ENCODE data around the gene GLB1L.

GLB1L gene

GRCh38 chr2:219272995-219273394 is 27.8 kb upstream of the GLB1L start (continued):
- TF ChIP-seq GLIS3 (CRISPR knock-in tag; IDR thresholded peaks at IDR 0.05) (no peak), ARNTL (CRISPR knock-in tag; IDR thresholded peaks at IDR 0.05; ENCODE audit: borderline replicate concordance, low read depth) (no peak), ZFP30 (CRISPR knock-in tag; IDR thresholded peaks at IDR 0.05) (no peak), RARB (CRISPR knock-in tag; IDR thresholded peaks at IDR 0.05) (no peak)

GRCh38 chr2:219272356-219272755 is 27.1 kb upstream of the GLB1L start:
- ATAC-seq = no peak
- no peak for TF ChIP-seq CSRNP3 (CRISPR knock-in tag; IDR thresholded peaks at IDR 0.05)

- ATAC-seq = no peak
- TF ChIP-seq TOX (CRISPR knock-in tag; IDR thresholded peaks at IDR 0.05; ENCODE audit: borderline replicate concordance) (no peak), CSDC2 (CRISPR knock-in tag; IDR thresholded peaks at IDR 0.05) (no peak), PATZ1 (CRISPR knock-in tag; IDR thresholded peaks at IDR 0.05; ENCODE audit: borderline replicate concordance) (no peak), ZFP30 (CRISPR knock-in tag; IDR thresholded peaks at IDR 0.05) (no peak), PPARA (CRISPR knock-in tag; IDR thresholded peaks at IDR 0.05; ENCODE audit: borderline replicate concordance) (no peak), TSHZ2 (CRISPR knock-in tag; IDR thresholded peaks at IDR 0.05) (no peak), RARB (CRISPR knock-in tag; IDR thresholded peaks at IDR 0.05) (no peak), SNAI2 (CRISPR knock-in tag; IDR thresholded peaks at IDR 0.05) (no peak), GLIS3 (CRISPR knock-in tag; IDR thresholded peaks at IDR 0.05) (no peak), ZC3H10 (CRISPR knock-in tag; IDR thresholded peaks at IDR 0.05) (no peak), ZNF70 (CRISPR knock-in tag; IDR thresholded peaks at IDR 0.05) (no peak), BACH2 (CRISPR knock-in tag; IDR thresholded peaks at IDR 0.05; ENCODE audit: borderline replicate concordance) (no peak), ZFP3 (CRISPR knock-in tag; IDR thresholded peaks at IDR 0.05) (no peak), CREB5 (CRISPR knock-in tag; IDR thresholded peaks at IDR 0.05; ENCODE audit: low read depth) (no peak), TCF4 (CRISPR knock-in tag; IDR thresholded peaks at IDR 0.05; ENCODE audit: borderline replicate concordance) (no peak), POU6F1 (CRISPR knock-in tag; IDR thresholded peaks at IDR 0.05; ENCODE audit: borderline replicate concordance, low read depth) (no peak), ESRRG (CRISPR knock-in tag; IDR thresholded peaks at IDR 0.05) (no peak), ARNTL (CRISPR knock-in tag; IDR thresholded peaks at IDR 0.05; ENCODE audit: borderline replicate concordance, low read depth) (no peak)
These were observed 25.8 kb upstream of the GLB1L start for GRCh38 chr2:219271021-219271420.

GRCh38 chr2:219270055-219270372 is 24.8 kb upstream of the GLB1L start:
- no peak for TF ChIP-seq ZC3H10 (CRISPR knock-in tag; IDR thresholded peaks at IDR 0.05)
- no peak for TF ChIP-seq ESRRG (CRISPR knock-in tag; IDR thresholded peaks at IDR 0.05)
- TF ChIP-seq CSRNP3 (CRISPR knock-in tag; IDR thresholded peaks at IDR 0.05) = no peak
- no peak for TF ChIP-seq TOX (CRISPR knock-in tag; IDR thresholded peaks at IDR 0.05; ENCODE audit: borderline replicate concordance)
- no peak for TF ChIP-seq PPARA (CRISPR knock-in tag; IDR thresholded peaks at IDR 0.05; ENCODE audit: borderline replicate concordance)
- no peak for TF ChIP-seq BACH2 (CRISPR knock-in tag; IDR thresholded peaks at IDR 0.05; ENCODE audit: borderline replicate concordance)
- TF ChIP-seq OSR1 (CRISPR knock-in tag; IDR thresholded peaks at IDR 0.05) = no peak
- no peak for TF ChIP-seq ZNF565 (CRISPR knock-in tag; conservative IDR thresholded peaks at IDR 0.05; ENCODE audit: low read depth)
- TF ChIP-seq TCF4 (CRISPR knock-in tag; IDR thresholded peaks at IDR 0.05; ENCODE audit: borderline replicate concordance) = no peak
- no peak for TF ChIP-seq ARNTL (CRISPR knock-in tag; IDR thresholded peaks at IDR 0.05; ENCODE audit: borderline replicate concordance, low read depth)
- no peak for TF ChIP-seq POU6F1 (CRISPR knock-in tag; IDR thresholded peaks at IDR 0.05; ENCODE audit: borderline replicate concordance, low read depth)
- TF ChIP-seq GLIS3 (CRISPR knock-in tag; IDR thresholded peaks at IDR 0.05) = no peak
- no peak for TF ChIP-seq ISL1 (CRISPR knock-in tag; IDR thresholded peaks at IDR 0.05)
- no peak for ATAC-seq

Measured in SK-N-SH treated with all-trans-retinoic acid at 6 μM for 48 hours (cell line).